ENCODE results near the gene TMPRSS9. TPM values are rescaled to one million over a fixed set of nuclear protein-coding genes. Genes with fewer than 3 reads are reported as not detected.

Gene TMPRSS9
- polyA plus RNA-seq, 1 donor from 2014 or later: not detected

DNA sequence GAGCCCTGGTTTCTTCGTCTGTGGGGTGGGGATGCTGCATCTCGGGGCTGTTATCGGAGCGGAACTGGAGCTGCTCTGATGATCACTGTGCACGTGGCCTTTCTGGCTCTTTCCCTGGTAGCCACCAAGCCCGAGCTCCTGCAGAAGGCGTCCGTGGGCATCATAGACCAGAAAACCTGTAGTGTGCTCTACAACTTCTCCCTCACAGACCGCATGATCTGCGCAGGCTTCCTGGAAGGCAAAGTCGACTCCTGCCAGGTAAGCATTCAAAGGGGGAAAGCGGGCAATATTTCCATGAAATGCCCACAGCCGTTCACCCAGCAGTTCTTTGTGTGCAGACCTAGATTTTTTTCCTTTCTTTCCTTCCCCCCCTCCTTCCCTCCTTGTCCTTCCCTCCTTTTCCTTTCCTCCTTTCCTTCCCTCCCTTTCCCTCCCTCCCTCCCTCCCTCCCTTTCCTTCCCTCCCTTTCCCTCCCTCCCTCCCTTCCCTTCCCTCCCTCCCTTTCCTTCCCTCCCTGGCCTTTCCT, 57.9 kb downstream of the TMPRSS9 start (continued):
- TF ChIP-seq CTCF (IDR thresholded peaks at IDR 0.05; ENCODE audit: poor library complexity, severe bottlenecking): no peak
- TF ChIP-seq POLR2AphosphoS5 (IDR thresholded peaks at IDR 0.05): no peak
- TF ChIP-seq EZH2 (IDR thresholded peaks at IDR 0.05; ENCODE audit: borderline replicate concordance, insufficient read depth, low read length, poor library complexity, severe bottlenecking): no peak

DNA sequence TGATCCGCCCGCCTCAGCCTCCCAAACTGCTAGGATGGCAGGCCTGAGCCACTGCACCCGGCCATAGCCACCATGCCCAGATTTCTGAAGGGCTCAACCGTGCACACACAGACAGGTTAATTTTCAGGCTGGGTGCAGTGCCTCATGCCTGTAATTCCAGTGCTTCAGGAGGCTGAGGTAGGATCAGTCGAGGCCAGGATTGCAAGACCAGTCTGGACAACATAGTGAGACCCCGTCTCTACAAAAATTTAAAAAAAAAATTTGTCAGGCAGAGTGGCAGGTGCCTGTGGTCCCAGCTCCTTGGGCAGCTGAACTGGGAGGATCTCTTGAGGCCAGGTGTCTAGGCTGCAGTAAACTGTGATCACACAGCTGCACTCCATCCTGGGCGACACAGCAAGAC, 59.7 kb downstream of the TMPRSS9 start:
- Histone ChIP-seq H2AFZ (ENCODE audit: low read depth, low read length) (no peak overlapping the region), H3K9me2 (ENCODE audit: insufficient read depth, low read length) (no peaks in the 10 kb centered on the region), H3F3A (ENCODE audit: insufficient read depth, low read length, poor library complexity, severe bottlenecking) (no peaks in the 10 kb centered on the region), H3K36me3 (ENCODE audit: insufficient read depth, low read length) (no peaks in the 10 kb centered on the region), H3K4me3 (ENCODE audit: low read length) (no peak overlapping the region), H3K27me3 (ENCODE audit: insufficient read depth, low read depth, low read length) (no peaks in the 10 kb centered on the region), H3K9ac (ENCODE audit: low read length) (no peak overlapping the region), H3K79me2 (replicated peaks; ENCODE audit: insufficient read depth, low read length) (no peaks in the 10 kb centered on the region), H4K20me1 (ENCODE audit: insufficient read depth) (no peaks in the 10 kb centered on the region), H3K27ac (ENCODE audit: low read length) (no peak overlapping the region), H3K9me3 (ENCODE audit: low read length) (no peaks in the 10 kb centered on the region), H3K4me2 (ENCODE audit: low read length) (no peak overlapping the region)
- TF ChIP-seq REST (IDR thresholded peaks at IDR 0.05; ENCODE audit: borderline replicate concordance) (no peak), EP300 (conservative IDR thresholded peaks at IDR 0.05; ENCODE audit: poor library complexity, severe bottlenecking) (no peak), MXI1 (conservative IDR thresholded peaks at IDR 0.05; ENCODE audit: poor library complexity, severe bottlenecking) (no peak)

DNA sequence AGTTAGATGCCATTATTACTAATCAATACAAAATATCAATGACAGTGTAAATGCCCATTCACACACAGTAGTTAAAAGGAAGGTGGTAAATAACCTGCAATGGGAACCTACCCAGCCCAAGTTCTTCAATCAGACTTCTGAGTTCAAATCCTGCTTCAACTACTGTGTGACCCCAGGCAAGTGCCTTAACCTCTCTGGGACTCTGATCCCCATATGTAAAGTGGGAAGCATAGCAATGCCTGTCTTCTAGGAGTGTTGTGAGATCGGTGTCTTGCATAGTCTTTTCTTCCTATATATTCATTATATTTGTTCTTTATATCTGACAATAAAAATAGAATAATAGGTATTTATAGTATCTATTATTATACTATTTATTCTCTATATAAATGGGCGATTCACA, 60.4 kb downstream of the TMPRSS9 start:
- Histone ChIP-seq H3F3A (ENCODE audit: insufficient read depth, low read length, poor library complexity, severe bottlenecking) (no peaks in the 10 kb centered on the region), H3K9me3 (ENCODE audit: low read length) (no peaks in the 10 kb centered on the region), H4K20me1 (ENCODE audit: insufficient read depth) (no peaks in the 10 kb centered on the region), H3K4me3 (ENCODE audit: low read length) (no peak overlapping the region), H3K27ac (ENCODE audit: low read length) (no peak overlapping the region), H3K36me3 (ENCODE audit: insufficient read depth, low read length) (no peaks in the 10 kb centered on the region), H3K79me2 (replicated peaks; ENCODE audit: insufficient read depth, low read length) (no peaks in the 10 kb centered on the region), H2AFZ (ENCODE audit: low read depth, low read length) (no peak overlapping the region), H3K4me2 (ENCODE audit: low read length) (no peak overlapping the region), H3K9me2 (ENCODE audit: insufficient read depth, low read length) (no peaks in the 10 kb centered on the region), H3K27me3 (ENCODE audit: insufficient read depth, low read depth, low read length) (no peaks in the 10 kb centered on the region), H3K9ac (ENCODE audit: low read length) (no peak overlapping the region)
- no peak for TF ChIP-seq MXI1 (conservative IDR thresholded peaks at IDR 0.05; ENCODE audit: poor library complexity, severe bottlenecking)
- no peak for TF ChIP-seq SMC3 (conservative IDR thresholded peaks at IDR 0.05; ENCODE audit: poor library complexity)

Measured in neural cell (in vitro differentiated cells).